Measurements from ENCODE around the gene KIAA0753.

Gene KIAA0753

GRCh38 chr17:6568184-6568758 lies 72.2 kb downstream of the KIAA0753 start:
- DNase-seq = no peak

GRCh38 chr17:6567528-6568183 lies 72.9 kb downstream of the KIAA0753 start:
- no peak for DNase-seq

- no peak for DNase-seq
Measured at GRCh38 chr17:6561446-6561845, 79.1 kb downstream of the KIAA0753 start.

- no peak for DNase-seq
Measured at GRCh38 chr17:6560496-6560895, 80.0 kb downstream of the KIAA0753 start.

GRCh38 chr17:6559753-6560215 lies 80.7 kb downstream of the KIAA0753 start:
- no peak for DNase-seq

- DNase-seq = no peak
Measured at GRCh38 chr17:6558932-6559752, 81.4 kb downstream of the KIAA0753 start.

- no peak for DNase-seq
Measured at GRCh38 chr17:6558276-6558675, 82.2 kb downstream of the KIAA0753 start.

GRCh38 chr17:6557040-6557438 lies 83.5 kb downstream of the KIAA0753 start:
- no peak for DNase-seq

- no peak for DNase-seq
Measured at GRCh38 chr17:6556121-6557039, 84.1 kb downstream of the KIAA0753 start, which contains the start of gene PITPNM3. TSS of gene PITPNM3 (minus strand) at chr17:6556555. CDS start at chr17:6556406, 149 bp downstream.

- DNase-seq = no peak
Measured at GRCh38 chr17:6555331-6556120, 85.0 kb downstream of the KIAA0753 start.

- DNase-seq = no peak
Measured at GRCh38 chr17:6554871-6555330, 85.6 kb downstream of the KIAA0753 start.

GRCh38 chr17:6554342-6554741 lies 86.2 kb downstream of the KIAA0753 start:
- DNase-seq = no peak

- no peak for DNase-seq
Measured at GRCh38 chr17:6551869-6552531, 88.5 kb downstream of the KIAA0753 start.

- DNase-seq = no peak
Measured at GRCh38 chr17:6551356-6551755, 89.2 kb downstream of the KIAA0753 start.

- no peak for DNase-seq
Measured at GRCh38 chr17:6549384-6550036, 91.0 kb downstream of the KIAA0753 start.

GRCh38 chr17:6548578-6549330 lies 91.8 kb downstream of the KIAA0753 start:
- DNase-seq = peak; percentile 18

GRCh38 chr17:6548034-6548433 lies 92.5 kb downstream of the KIAA0753 start:
- DNase-seq = no peak

GRCh38 chr17:6547336-6547735 lies 93.2 kb downstream of the KIAA0753 start:
- DNase-seq = no peak

- peak; percentile 13 for DNase-seq
Measured at GRCh38 chr17:6546069-6546718, 94.3 kb downstream of the KIAA0753 start.
